GM12892 (cell line): ENCODE measurements around the gene RCBTB1.
A peak's percentile ranks its signal among the peaks of the same experiment; 100 is the strongest.

ENCODE experiments used
- DNase-seq: peaks from one replicate; pipeline ENCODE4 v3.0.0; 2011; ENCODE audit not compliant: insufficient read length
- FAIRE-seq: peaks from 2 replicates; lab custom pipeline; 2011; peaks lifted over from hg19 to GRCh38; lab: Jason Lieb, UNC
- POLR2A ChIP-seq: IDR thresholded peaks from 2 replicates; pipeline ENCODE4 v1.6.1; 2011; ENCODE audit warnings: low read depth, low read length, control low read depth
- POLR2AphosphoS5 ChIP-seq: IDR thresholded peaks from 2 replicates; pipeline ENCODE4 v1.6.1; 2011; ENCODE audit warnings: low read depth, low read length, control low read depth
- TAF1 ChIP-seq: IDR thresholded peaks from 2 replicates; pipeline ENCODE4 v1.6.1; 2011; ENCODE audit warnings: low read depth, mild to moderate bottlenecking, control low read depth, low read length, borderline replicate concordance

Gene RCBTB1

DNA sequence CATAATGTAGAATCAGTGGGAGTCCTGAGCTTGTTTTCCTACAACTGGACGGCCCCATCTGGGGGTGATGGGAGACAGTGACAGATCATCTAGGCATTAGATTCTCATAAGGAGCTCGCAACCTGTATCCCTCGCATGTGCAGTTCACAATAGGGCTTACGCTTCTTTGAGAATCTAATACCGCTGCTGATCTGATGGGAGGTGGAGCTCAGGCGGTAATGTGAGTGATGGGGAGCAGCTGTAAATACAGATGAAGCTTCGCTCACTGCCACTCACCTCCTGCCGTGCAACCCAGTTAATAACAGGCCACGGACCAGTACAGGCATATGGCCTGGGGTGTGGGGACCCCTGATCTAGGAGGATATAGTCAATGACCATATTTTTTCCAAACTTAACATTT, 38.8 kb downstream of the RCBTB1 start:
- DNase-seq (no peak), FAIRE-seq (no peak)
- TF ChIP-seq POLR2AphosphoS5 (no peak), POLR2A (no peak), TAF1 (no peak)

GRCh38 chr13:49545661-49546060, 39.7 kb downstream of the RCBTB1 start:
- TF ChIP-seq TAF1 = no peak
- no peak for TF ChIP-seq POLR2A
- no peak for TF ChIP-seq POLR2AphosphoS5
- no peak for FAIRE-seq
- no peak for DNase-seq

GRCh38 chr13:49543656-49544055, 41.7 kb downstream of the RCBTB1 start:
- TF ChIP-seq POLR2AphosphoS5 = no peak
- TF ChIP-seq POLR2A = no peak
- TF ChIP-seq TAF1 = no peak
- DNase-seq = no peak
- no peak for FAIRE-seq

GRCh38 chr13:49540552-49540951, 44.8 kb downstream of the RCBTB1 start:
- no peak for DNase-seq
- TF ChIP-seq POLR2A = no peak
- TF ChIP-seq TAF1 = no peak
- TF ChIP-seq POLR2AphosphoS5 = no peak
- peak; percentile 65 for FAIRE-seq

DNA sequence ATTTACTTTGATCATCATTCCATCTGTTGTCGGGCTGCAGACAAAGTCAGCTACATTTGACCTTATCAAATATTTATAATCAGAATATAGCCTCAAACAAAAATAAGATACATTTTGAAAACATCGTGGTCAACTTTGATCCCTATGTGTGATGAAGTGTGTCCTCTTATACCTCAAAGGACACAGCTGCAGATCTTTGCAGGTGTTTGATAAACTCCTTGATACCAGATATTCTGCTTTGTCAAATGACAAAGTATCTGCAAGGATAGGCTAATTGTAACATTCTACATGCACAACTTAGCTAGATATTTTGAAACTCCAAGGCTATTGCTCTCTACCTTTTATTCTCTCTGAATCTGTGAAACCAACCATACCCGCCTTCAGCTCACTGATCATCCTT, 45.6 kb downstream of the RCBTB1 start:
- no peak for DNase-seq
- FAIRE-seq = no peak

GRCh38 chr13:49539313-49539712, 46.0 kb downstream of the RCBTB1 start:
- no peak for FAIRE-seq
- TF ChIP-seq POLR2AphosphoS5 = no peak
- TF ChIP-seq POLR2A = no peak
- no peak for TF ChIP-seq TAF1
- DNase-seq = no peak

More for the DNA sequence above, 45.6 kb downstream of the RCBTB1 start:
- TF ChIP-seq POLR2A (no peak), TAF1 (no peak), POLR2AphosphoS5 (no peak)

- FAIRE-seq (peak; percentile 27), DNase-seq (no peak)
- TF ChIP-seq POLR2A (no peak), POLR2AphosphoS5 (no peak), TAF1 (no peak)
These were observed 47.0 kb downstream of the RCBTB1 start for GRCh38 chr13:49538404-49538803.

DNA sequence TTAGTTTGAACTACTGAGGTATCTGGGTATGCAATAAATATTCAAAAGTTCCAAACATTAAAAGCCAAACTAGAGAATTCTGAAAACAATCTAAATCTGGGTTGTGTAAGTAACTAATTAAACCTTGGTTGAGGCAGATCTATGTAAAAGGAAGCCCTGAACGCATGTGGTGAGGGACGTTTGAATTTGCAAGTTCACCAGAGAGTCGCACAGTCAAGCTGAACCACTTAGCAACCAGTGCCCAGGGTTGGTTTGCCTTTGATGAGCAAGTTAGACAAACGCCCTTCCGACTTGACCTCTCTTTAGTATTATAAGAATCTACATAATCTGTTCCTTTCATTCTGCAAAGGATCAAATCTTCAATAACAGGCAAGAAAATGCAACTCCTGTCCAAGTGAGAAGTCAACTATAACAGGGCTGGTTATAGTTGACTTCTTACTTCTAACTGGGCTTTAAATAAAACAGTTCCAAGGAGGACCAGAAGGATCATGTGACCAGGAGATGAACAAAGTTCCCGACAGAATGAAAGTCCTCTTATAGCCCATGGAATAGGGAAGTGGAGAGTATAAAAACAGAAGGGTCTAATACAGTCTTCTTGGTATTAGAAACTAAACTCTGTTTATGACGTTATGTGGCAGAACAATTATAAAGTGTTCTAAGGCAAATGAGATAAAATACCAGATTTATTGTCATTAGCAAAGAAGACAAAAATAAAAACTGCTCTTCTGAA, 49.0 kb downstream of the RCBTB1 start:
- TF ChIP-seq POLR2AphosphoS5 (no peak), POLR2A (no peak), TAF1 (no peak)
- DNase-seq (no peak), FAIRE-seq (no peak)

GRCh38 chr13:49533591-49534269, 51.6 kb downstream of the RCBTB1 start:
- TF ChIP-seq POLR2AphosphoS5 (no peak), TAF1 (no peak), POLR2A (no peak)
- peak; percentile 50 for FAIRE-seq
- DNase-seq = no peak

DNA sequence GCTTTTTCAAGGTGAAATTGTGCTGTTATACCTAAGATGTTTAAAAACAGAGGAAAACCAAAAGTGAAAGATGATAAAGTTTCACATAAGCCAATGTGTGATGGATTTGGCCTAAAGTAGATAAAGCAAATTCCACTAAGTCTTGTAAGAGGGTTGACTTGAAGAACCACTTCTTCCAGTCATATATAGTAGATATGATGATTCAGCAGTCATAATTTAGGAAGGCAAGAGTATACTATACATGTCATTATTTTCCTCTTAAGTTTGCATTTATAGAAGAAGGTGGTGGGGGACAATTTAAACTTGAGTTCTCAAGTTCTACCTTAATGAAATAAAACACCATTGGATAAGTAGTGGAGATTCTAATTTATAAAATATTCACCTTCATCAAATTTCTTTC, 52.3 kb downstream of the RCBTB1 start:
- TF ChIP-seq TAF1 = no peak
- TF ChIP-seq POLR2A = no peak
- TF ChIP-seq POLR2AphosphoS5 = no peak
- DNase-seq = no peak
- FAIRE-seq = no peak

- no peak for TF ChIP-seq POLR2A
- no peak for TF ChIP-seq TAF1
- TF ChIP-seq POLR2AphosphoS5 = no peak
- peak; percentile 65 for FAIRE-seq
- DNase-seq = no peak
These were observed 52.8 kb downstream of the RCBTB1 start for GRCh38 chr13:49532593-49532992.
